ENCODE data around the gene TBC1D17. TPM values are rescaled to one million over a fixed set of nuclear protein-coding genes. Genes with fewer than 3 reads are reported as not detected.

TBC1D17 gene
- total RNA-seq, 1 donor from 2014 or later = 36.8 TPM

- no peak for DNase-seq (ENCODE audit: low spot score)
- H3K36me3 Mint-ChIP-seq (ENCODE audit: low read depth, unreplicated experiment) = peaks cover 37% of the 10 kb centered on the region
- TF ChIP-seq CTCF (IDR thresholded peaks at IDR 0.05; ENCODE audit: unreplicated experiment) = no peak
- H3K4me1 Mint-ChIP-seq (ENCODE audit: unreplicated experiment) = peaks cover 22% of the 10 kb centered on the region
- H3K27me3 Mint-ChIP-seq (ENCODE audit: unreplicated experiment) = peaks cover 39% of the 10 kb centered on the region
- no peak overlapping the region for H3K4me3 Mint-ChIP-seq (ENCODE audit: unreplicated experiment)
- no peaks in the 10 kb centered on the region for H3K9me3 Mint-ChIP-seq (ENCODE audit: unreplicated experiment)
- H3K27ac Mint-ChIP-seq (ENCODE audit: unreplicated experiment) = no peak overlapping the region
These were observed 22.9 kb upstream of the TBC1D17 start for GRCh38 chr19:49854378-49855263.

- Mint-ChIP-seq H3K4me1 (ENCODE audit: unreplicated experiment) (peaks cover 16% of the 10 kb centered on the region), H3K27ac (ENCODE audit: unreplicated experiment) (no peak overlapping the region), H3K27me3 (ENCODE audit: unreplicated experiment) (peaks cover 33% of the 10 kb centered on the region), H3K4me3 (ENCODE audit: unreplicated experiment) (peak overlapping the region; percentile 69), H3K36me3 (ENCODE audit: low read depth, unreplicated experiment) (peaks cover 30% of the 10 kb centered on the region), H3K9me3 (ENCODE audit: unreplicated experiment) (no peaks in the 10 kb centered on the region)
- TF ChIP-seq CTCF (IDR thresholded peaks at IDR 0.05; ENCODE audit: unreplicated experiment) = no peak
- DNase-seq (ENCODE audit: low spot score) = no peak
These were observed 22.2 kb upstream of the TBC1D17 start for GRCh38 chr19:49855277-49855675.

GRCh38 chr19:49855676-49856573 lies 21.6 kb upstream of the TBC1D17 start:
- no peak for DNase-seq (ENCODE audit: low spot score)
- H3K4me3 Mint-ChIP-seq (ENCODE audit: unreplicated experiment) = peak overlapping the region; percentile 69
- peak overlapping the region; percentile 70 for H3K27ac Mint-ChIP-seq (ENCODE audit: unreplicated experiment)
- no peaks in the 10 kb centered on the region for H3K9me3 Mint-ChIP-seq (ENCODE audit: unreplicated experiment)
- TF ChIP-seq CTCF (IDR thresholded peaks at IDR 0.05; ENCODE audit: unreplicated experiment) = no peak
- peaks cover 29% of the 10 kb centered on the region for H3K36me3 Mint-ChIP-seq (ENCODE audit: low read depth, unreplicated experiment)
- H3K27me3 Mint-ChIP-seq (ENCODE audit: unreplicated experiment) = peaks cover 29% of the 10 kb centered on the region
- peaks cover 15% of the 10 kb centered on the region for H3K4me1 Mint-ChIP-seq (ENCODE audit: unreplicated experiment)

- Mint-ChIP-seq H3K27ac (ENCODE audit: unreplicated experiment) (peak overlapping the region; percentile 70), H3K9me3 (ENCODE audit: unreplicated experiment) (no peaks in the 10 kb centered on the region), H3K36me3 (ENCODE audit: low read depth, unreplicated experiment) (peaks cover 29% of the 10 kb centered on the region), H3K4me1 (ENCODE audit: unreplicated experiment) (peaks cover 15% of the 10 kb centered on the region), H3K27me3 (ENCODE audit: unreplicated experiment) (peaks cover 31% of the 10 kb centered on the region), H3K4me3 (ENCODE audit: unreplicated experiment) (no peak overlapping the region)
- DNase-seq (ENCODE audit: low spot score) = no peak
- TF ChIP-seq CTCF (IDR thresholded peaks at IDR 0.05; ENCODE audit: unreplicated experiment) = no peak
These were observed 20.9 kb upstream of the TBC1D17 start for GRCh38 chr19:49856574-49857021.

Data from endothelial cell (in vitro differentiated cells).